Gastroesophageal sphincter (tissue), 4 donors: Measurements from ENCODE around the gene ST6GALNAC1. TPM values are rescaled to one million over a fixed set of nuclear protein-coding genes. Genes with fewer than 3 reads are reported as not detected.
A peak's percentile ranks its signal among the peaks of the same experiment; 100 is the strongest.

Experiments
- ATAC-seq: fragments of 150-250 bp; one replicate; pipeline ENCODE4 v1.9.1; 2016; ENCODE audit warnings: mild to moderate bottlenecking, moderate library complexity
- H3K27ac ChIP-seq, 4 donors: fragments of 200-600 bp; sonication (generic) in 3 of 4; 1 replicate in 3 of 4; 2 replicates in 1 of 4; pipeline ENCODE4 v1.5.1; 2016 to 2019
- H3K27me3 ChIP-seq: fragments of 200-600 bp; sonication (generic); one replicate; pipeline ENCODE4 v1.5.1; 2019
- H3K36me3 ChIP-seq, 2 donors: fragments of 200-600 bp; sonication (generic); one replicate each; pipeline ENCODE4 v1.5.1; 2019; ENCODE audit warnings: control low read depth in 1 of 2
- H3K4me1 ChIP-seq, 3 donors: fragments of 200-600 bp; sonication (generic); 1 replicate in 2 of 3; 2 replicates in 1 of 3; pipeline ENCODE4 v1.5.1; 2016 to 2019; ENCODE audit warnings: control low read depth in 2 of 3
- H3K4me3 ChIP-seq, 2 donors: fragments of 200-600 bp; sonication (generic); one replicate each; pipeline ENCODE4 v1.5.1; 2019; ENCODE audit warnings: mild to moderate bottlenecking in 1 of 2, moderate library complexity in 1 of 2
- H3K9me3 ChIP-seq, 3 donors: fragments of 200-600 bp; sonication (generic); one replicate each; pipeline ENCODE4 v1.5.1; 2017 to 2019; ENCODE audit warnings: control low read depth in 2 of 3
- EP300 ChIP-seq: sonication (generic); formaldehyde crosslinking; IDR thresholded peaks from one replicate; pipeline ENCODE4 v1.6.1; 2017; ENCODE audit warnings: antibody characterized with exemption, mild to moderate bottlenecking
- POLR2A ChIP-seq, 2 donors: fragments of 450-650 bp; IDR thresholded peaks; one replicate each; pipeline ENCODE4 v1.6.1; 2017; ENCODE audit warnings: antibody characterized with exemption in 2 of 2, mild to moderate bottlenecking in 2 of 2, moderate library complexity in 1 of 2
- POLR2AphosphoS5 ChIP-seq: sonication (generic); formaldehyde crosslinking; IDR thresholded peaks from one replicate; pipeline ENCODE4 v1.6.1; 2017; ENCODE audit warnings: antibody characterized with exemption
- WGBS, 2 donors: methylation state at CpG; one replicate each; pipeline ENCODE4 v1.1.5; 2018; ENCODE audit warnings: low coverage in 1 of 2; 5-methylcytosine and 5-hydroxymethylcytosine counted together
- total RNA-seq, 4 donors: library from RNA; depleted of rRNA; stranded (reverse); fragments of >200 nt; gene quantifications; one replicate each; pipeline ENCODE4 v1.1.0, GENCODE V29; 2016
- TF ChIP-seq, protein P1 (sequence below), 4 experiments: fragments of 200-600 bp in 2 of 4; fragments of 450-650 bp in 2 of 4; sonication (generic) in 1 of 4; IDR thresholded peaks; one replicate each; pipeline ENCODE4 v1.5.1; 2017 to 2019; ENCODE audit warnings: antibody characterized with exemption in 4 of 4, mild to moderate bottlenecking in 2 of 4, moderate library complexity in 2 of 4

The ST6GALNAC1 gene
- total RNA-seq, 4 donors from 2014 or later: 0.47 to 9.6 (median 3.7) TPM

DNA sequence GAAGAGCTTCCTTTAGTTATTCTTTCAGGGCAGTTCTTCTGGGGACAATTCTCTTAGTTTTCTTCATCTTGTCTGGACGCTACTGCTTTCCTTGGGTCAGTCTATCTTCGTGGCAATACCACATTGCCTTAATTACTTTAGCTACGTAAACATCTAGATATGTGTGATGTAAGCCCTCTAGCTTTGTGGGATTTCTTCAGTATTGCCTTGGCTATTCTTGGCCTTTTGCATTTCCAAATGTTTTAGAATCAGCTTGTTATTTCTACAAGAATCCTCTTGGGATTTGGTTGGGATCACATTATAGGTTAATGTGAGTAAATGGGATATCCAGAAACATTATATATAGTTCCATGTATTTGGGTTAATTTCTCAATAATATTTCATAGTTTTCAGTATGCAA, 48.9 kb downstream of the ST6GALNAC1 start:
- Histone ChIP-seq H3K4me1 (peaks cover 0 to 2% (median 0%) of the 10 kb centered on the region in 3 donors), H3K4me3 (no peak overlapping the region), H3K27ac (no peak overlapping the region), H3K27me3 (peaks cover 44% of the 10 kb centered on the region), H3K9me3 (no peaks in the 10 kb centered on the region), H3K36me3 (no peaks in the 10 kb centered on the region)
- TF ChIP-seq, protein P1, sequence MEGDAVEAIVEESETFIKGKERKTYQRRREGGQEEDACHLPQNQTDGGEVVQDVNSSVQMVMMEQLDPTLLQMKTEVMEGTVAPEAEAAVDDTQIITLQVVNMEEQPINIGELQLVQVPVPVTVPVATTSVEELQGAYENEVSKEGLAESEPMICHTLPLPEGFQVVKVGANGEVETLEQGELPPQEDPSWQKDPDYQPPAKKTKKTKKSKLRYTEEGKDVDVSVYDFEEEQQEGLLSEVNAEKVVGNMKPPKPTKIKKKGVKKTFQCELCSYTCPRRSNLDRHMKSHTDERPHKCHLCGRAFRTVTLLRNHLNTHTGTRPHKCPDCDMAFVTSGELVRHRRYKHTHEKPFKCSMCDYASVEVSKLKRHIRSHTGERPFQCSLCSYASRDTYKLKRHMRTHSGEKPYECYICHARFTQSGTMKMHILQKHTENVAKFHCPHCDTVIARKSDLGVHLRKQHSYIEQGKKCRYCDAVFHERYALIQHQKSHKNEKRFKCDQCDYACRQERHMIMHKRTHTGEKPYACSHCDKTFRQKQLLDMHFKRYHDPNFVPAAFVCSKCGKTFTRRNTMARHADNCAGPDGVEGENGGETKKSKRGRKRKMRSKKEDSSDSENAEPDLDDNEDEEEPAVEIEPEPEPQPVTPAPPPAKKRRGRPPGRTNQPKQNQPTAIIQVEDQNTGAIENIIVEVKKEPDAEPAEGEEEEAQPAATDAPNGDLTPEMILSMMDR (IDR thresholded peaks at IDR 0.05): no peak
- no peak for TF ChIP-seq POLR2A (IDR thresholded peaks at IDR 0.05)
- no peak for TF ChIP-seq EP300
- TF ChIP-seq POLR2AphosphoS5: no peak
- no peak for ATAC-seq
- 59 to 84% methylated on average over 3 of the region's 3 CpGs for WGBS, 2 donors

DNA sequence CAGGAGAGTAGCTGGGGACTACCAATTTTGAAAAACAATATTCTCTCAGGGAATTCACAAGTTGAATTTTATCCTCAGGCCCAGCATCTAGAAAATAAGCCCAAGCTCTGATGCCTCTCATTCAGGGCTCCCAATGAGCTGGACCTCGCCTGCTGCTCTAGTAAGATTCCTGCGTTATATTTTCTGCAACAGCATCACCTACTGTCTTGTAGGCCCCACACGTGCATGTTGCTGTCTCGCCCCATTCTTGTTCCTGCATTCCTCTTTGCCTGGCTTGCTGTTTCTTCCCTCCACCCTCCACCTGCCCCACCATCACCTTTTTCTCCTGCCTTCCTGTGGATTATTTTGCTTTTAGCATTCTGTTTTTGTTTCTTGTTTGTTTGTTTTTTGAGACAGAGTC, 49.6 kb downstream of the ST6GALNAC1 start:
- 77 to 78% methylated on average over 4 of the region's 4 CpGs for WGBS, 2 donors

DNA sequence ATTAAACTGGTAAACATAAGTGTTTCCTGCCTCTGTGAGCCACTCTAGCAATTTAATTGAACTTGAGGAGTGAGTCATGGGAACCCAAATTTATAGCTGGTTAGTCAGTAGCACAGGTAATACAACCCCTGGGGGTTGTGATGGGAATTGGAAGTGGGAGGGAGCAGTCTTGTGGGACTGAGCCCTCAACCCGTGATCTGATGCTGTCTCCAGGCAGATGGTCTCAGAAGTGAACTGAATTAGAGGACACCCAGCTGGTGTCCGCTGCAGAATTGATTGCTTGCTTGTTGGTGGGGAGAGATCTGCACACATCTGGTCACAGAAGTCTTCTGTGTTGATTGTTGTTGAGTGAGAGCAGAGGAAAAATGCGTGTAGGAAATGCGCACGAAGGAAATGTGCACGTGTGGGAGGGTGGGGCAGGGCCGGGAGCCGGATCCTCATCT, 50.2 kb downstream of the ST6GALNAC1 start:
- no peaks in the 10 kb centered on the region for H3K36me3 ChIP-seq
- 66 to 72% methylated on average over 6 to 7 of the region's 8 CpGs for WGBS, 2 donors
- H3K4me3 ChIP-seq: no peak overlapping the region
- no peak for TF ChIP-seq EP300
- TF ChIP-seq POLR2A (IDR thresholded peaks at IDR 0.05): no peak
- TF ChIP-seq, protein P1 (IDR thresholded peaks at IDR 0.05): no peak
- no peak for TF ChIP-seq POLR2AphosphoS5
- no peaks in the 10 kb centered on the region for H3K4me1 ChIP-seq
- H3K27ac ChIP-seq: no peak overlapping the region
- no peaks in the 10 kb centered on the region for H3K9me3 ChIP-seq
- ATAC-seq: no peak
- peaks cover 46% of the 10 kb centered on the region for H3K27me3 ChIP-seq

More for the DNA sequence above, 49.6 kb downstream of the ST6GALNAC1 start:
- H3K27ac ChIP-seq: no peak overlapping the region
- H3K36me3 ChIP-seq: no peaks in the 10 kb centered on the region
- TF ChIP-seq EP300 (no peak), POLR2AphosphoS5 (no peak), POLR2A (IDR thresholded peaks at IDR 0.05) (no peak)
- TF ChIP-seq, protein P1 (IDR thresholded peaks at IDR 0.05): no peak
- H3K9me3 ChIP-seq: no peaks in the 10 kb centered on the region
- H3K4me3 ChIP-seq: no peak overlapping the region
- ATAC-seq: no peak
- H3K4me1 ChIP-seq: no peaks in the 10 kb centered on the region
- peaks cover 45% of the 10 kb centered on the region for H3K27me3 ChIP-seq

DNA sequence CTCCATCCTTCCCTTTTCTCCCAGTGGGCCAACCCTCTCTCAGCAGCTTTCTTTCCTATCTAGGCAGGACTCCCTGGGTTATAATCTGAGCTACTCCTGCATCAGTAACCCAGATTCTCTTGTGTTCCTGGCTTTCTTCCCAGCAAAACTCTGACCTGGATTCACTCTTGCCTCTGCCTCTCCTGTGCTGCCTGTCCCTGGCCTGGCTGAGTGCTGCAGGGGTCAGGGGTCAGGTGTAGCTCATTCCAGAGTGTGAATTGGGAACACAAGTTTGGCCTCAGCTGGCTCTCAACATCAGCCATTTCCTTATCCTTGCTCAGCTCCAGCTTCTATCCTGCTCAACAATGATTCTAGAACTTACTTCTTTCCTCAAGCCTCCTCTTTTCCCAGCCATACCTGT, 55.4 kb downstream of the ST6GALNAC1 start:
- Histone ChIP-seq H3K9me3 (no peaks in the 10 kb centered on the region), H3K4me1 (peaks cover 0 to 29% (median 10%) of the 10 kb centered on the region in 3 donors), H3K4me3 (no peak overlapping the region), H3K27me3 (peaks cover 70% of the 10 kb centered on the region), H3K27ac (no peak overlapping the region), H3K36me3 (no peaks in the 10 kb centered on the region)
- no peak for TF ChIP-seq EP300
- TF ChIP-seq POLR2A (IDR thresholded peaks at IDR 0.05): no peak
- TF ChIP-seq, protein P1 (IDR thresholded peaks at IDR 0.05): no peak
- no peak for TF ChIP-seq POLR2AphosphoS5
- ATAC-seq: no peak

DNA sequence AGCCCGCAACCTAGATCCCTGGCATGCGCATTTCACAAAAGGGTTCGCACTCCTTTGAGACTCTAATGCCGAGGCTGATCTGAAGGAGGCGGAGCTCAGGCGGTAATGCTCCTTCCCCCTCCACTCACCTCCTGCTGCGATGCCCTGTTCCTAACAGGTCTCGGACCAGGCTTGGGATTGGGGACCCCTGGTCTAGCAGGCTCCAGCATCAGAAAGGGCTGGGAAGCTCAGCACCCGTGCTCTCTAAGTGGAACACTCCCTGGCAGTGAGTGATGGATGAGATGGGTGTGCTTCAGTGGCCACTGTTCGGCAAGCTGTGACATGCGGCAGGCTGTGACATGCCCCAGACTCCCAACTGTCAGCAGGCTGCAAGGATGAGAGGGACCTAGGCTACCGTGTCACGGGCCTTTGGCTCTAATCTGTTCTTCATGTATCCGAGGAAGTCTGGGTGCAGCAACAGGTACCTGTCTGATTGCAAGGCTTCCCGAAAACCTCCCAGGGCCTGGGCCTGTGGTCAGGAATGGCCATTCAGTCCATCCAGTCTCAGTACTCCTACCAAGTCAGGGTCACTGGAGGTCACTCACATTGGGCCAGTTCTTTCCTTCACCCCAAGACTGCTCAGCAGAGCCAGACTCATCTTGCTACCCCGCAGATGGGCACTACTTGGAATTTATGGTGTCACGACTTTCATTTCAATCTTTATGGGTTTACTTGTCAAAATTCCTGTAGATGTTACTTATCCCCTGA, 56.6 kb downstream of the ST6GALNAC1 start:
- Histone ChIP-seq H3K4me1 (peaks cover 0 to 29% (median 10%) of the 10 kb centered on the region in 3 donors), H3K9me3 (no peaks in the 10 kb centered on the region), H3K4me3 (peak overlapping the region in 1 of 2 donors; percentile 67), H3K27ac (no peak overlapping the region), H3K27me3 (peaks cover 66% of the 10 kb centered on the region), H3K36me3 (no peaks in the 10 kb centered on the region)
- no peak for ATAC-seq
- TF ChIP-seq, protein P1 (IDR thresholded peaks at IDR 0.05): no peak
- WGBS, 2 donors: 0 to 34% methylated on average over 1 to 10 of the region's 17 CpGs
